Astrocyte (in vitro differentiated cells and primary cell): ENCODE results near the gene SLC24A5. TPM values are rescaled to one million over a fixed set of nuclear protein-coding genes. Genes with fewer than 3 reads are reported as not detected.

ENCODE experiments used
- DNase-seq: peaks from one replicate; pipeline ENCODE4 v3.0.0-alpha.2; 2010; ENCODE audit warnings: low read depth
- FAIRE-seq: peaks from 2 replicates; lab custom pipeline; 2011; peaks lifted over from hg19 to GRCh38; lab: Jason Lieb, UNC
- H2AFZ ChIP-seq: 2 replicates; pipeline ENCODE4 v1.6.0; 2012; ENCODE audit warnings: low read depth, low read length, inconsistent platforms
- H3K27ac ChIP-seq: 2 replicates; pipeline ENCODE4 v1.5.1; 2011; ENCODE audit warnings: low read depth, low read length, inconsistent platforms
- H3K27me3 ChIP-seq: 2 replicates; pipeline ENCODE4 v1.6.0; 2011; ENCODE audit warnings: low read length, inconsistent platforms; ENCODE audit not compliant: insufficient read depth
- H3K36me3 ChIP-seq: 2 replicates; pipeline ENCODE4 v1.5.1; 2011; ENCODE audit warnings: low read length, inconsistent platforms; ENCODE audit not compliant: insufficient read depth
- H3K4me1 ChIP-seq: 2 replicates; pipeline ENCODE4 v1.5.1; 2011; ENCODE audit warnings: low read length, inconsistent platforms; ENCODE audit not compliant: insufficient read depth
- H3K4me2 ChIP-seq: 2 replicates; pipeline ENCODE4 v1.6.0; 2012; ENCODE audit warnings: low read length, inconsistent platforms
- H3K4me3 ChIP-seq: 2 replicates; pipeline ENCODE4 v1.5.1; 2011; ENCODE audit warnings: low read depth, mild to moderate bottlenecking, low read length, inconsistent platforms; ENCODE audit not compliant: insufficient read depth
- H3K79me2 ChIP-seq: 2 replicates; pipeline ENCODE4 v1.6.0; 2012; ENCODE audit warnings: mild to moderate bottlenecking, low read length, inconsistent platforms; ENCODE audit not compliant: insufficient read depth
- H3K9ac ChIP-seq: 2 replicates; pipeline ENCODE4 v1.6.0; 2012; ENCODE audit warnings: mild to moderate bottlenecking, low read length, inconsistent platforms
- H3K9me3 ChIP-seq: 2 replicates; pipeline ENCODE4 v1.5.1; 2012; ENCODE audit warnings: low read depth, mild to moderate bottlenecking, low read length, inconsistent platforms; ENCODE audit not compliant: insufficient read depth
- H4K20me1 ChIP-seq: 2 replicates; pipeline ENCODE4 v1.6.0; 2012; ENCODE audit warnings: low read length, inconsistent platforms; ENCODE audit not compliant: insufficient read depth
- H3K27ac Mint-ChIP-seq: one replicate; pipeline ENCODE4 v1.8.0; 2021; ENCODE audit warnings: mild to moderate bottlenecking, mixed read lengths; ENCODE audit not compliant: unreplicated experiment
- H3K27me3 Mint-ChIP-seq: one replicate; pipeline ENCODE4 v1.8.0; 2021; ENCODE audit warnings: low read depth, mixed read lengths; ENCODE audit not compliant: unreplicated experiment
- H3K36me3 Mint-ChIP-seq: one replicate; pipeline ENCODE4 v1.8.0; 2021; ENCODE audit warnings: low read depth, mixed read lengths; ENCODE audit not compliant: unreplicated experiment
- H3K4me1 Mint-ChIP-seq: one replicate; pipeline ENCODE4 v1.8.0; 2021; ENCODE audit warnings: low read depth, mixed read lengths; ENCODE audit not compliant: unreplicated experiment
- H3K4me3 Mint-ChIP-seq: one replicate; pipeline ENCODE4 v1.8.0; 2021; ENCODE audit warnings: mild to moderate bottlenecking, moderate library complexity, mixed read lengths; ENCODE audit not compliant: unreplicated experiment
- H3K9me3 Mint-ChIP-seq: one replicate; pipeline ENCODE4 v1.8.0; 2021; ENCODE audit warnings: mild to moderate bottlenecking, mixed read lengths; ENCODE audit not compliant: unreplicated experiment
- EZH2 ChIP-seq: IDR thresholded peaks from 2 replicates; pipeline ENCODE4 v1.6.1; 2012; ENCODE audit warnings: mild to moderate bottlenecking, low read length, inconsistent platforms; ENCODE audit not compliant: insufficient read depth
- total RNA-seq: library from RNA; stranded (reverse); gene quantifications from 2 replicates; pipeline ENCODE4 v1.2.1, GENCODE V29; 2021
- TF ChIP-seq, protein P1 (sequence below): IDR thresholded peaks from 2 replicates; pipeline ENCODE4 v1.5.1; 2011; ENCODE audit warnings: low read depth, mild to moderate bottlenecking, inconsistent platforms, low read length, moderate library complexity; ENCODE audit not compliant: insufficient read depth

SLC24A5 gene
- total RNA-seq, 1 donor from 2014 or later, result not detected

DNA sequence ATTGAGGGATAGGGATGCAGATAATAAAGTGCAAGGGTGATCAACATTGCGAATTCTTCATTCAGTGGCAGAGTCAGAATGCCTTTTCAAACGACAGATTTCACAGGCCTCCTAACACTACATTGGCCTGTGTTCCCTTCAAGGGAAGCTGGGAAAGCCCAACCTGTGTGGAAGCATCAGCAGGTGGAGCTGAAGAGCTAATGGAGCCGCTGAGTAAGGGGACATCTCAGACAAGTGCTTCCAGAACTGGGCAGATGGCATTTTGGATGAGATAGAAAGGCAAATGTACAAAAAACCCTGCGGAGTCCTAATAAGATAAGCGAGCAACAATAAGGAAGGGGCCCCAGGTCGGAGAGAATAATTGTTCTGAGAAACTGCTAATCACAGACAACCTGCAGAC is 8.5 kb upstream of the SLC24A5 start:
- Mint-ChIP-seq H3K27ac (no peak overlapping the region), H3K4me3 (no peak overlapping the region), H3K27me3 (peaks cover 7% of the 10 kb centered on the region), H3K9me3 (no peaks in the 10 kb centered on the region), H3K4me1 (no peaks in the 10 kb centered on the region), H3K36me3 (no peaks in the 10 kb centered on the region)
- H3K4me2 ChIP-seq, result no peak overlapping the region
- H4K20me1 ChIP-seq, result no peaks in the 10 kb centered on the region
- no peaks in the 10 kb centered on the region for H3K9me3 ChIP-seq
- no peaks in the 10 kb centered on the region for H3K79me2 ChIP-seq
- no peaks in the 10 kb centered on the region for H3K4me1 ChIP-seq
- DNase-seq, result peak; percentile 12
- H3K9ac ChIP-seq, result no peak overlapping the region
- H2AFZ ChIP-seq, result no peak overlapping the region
- TF ChIP-seq EZH2, result no peak
- TF ChIP-seq, protein P1, sequence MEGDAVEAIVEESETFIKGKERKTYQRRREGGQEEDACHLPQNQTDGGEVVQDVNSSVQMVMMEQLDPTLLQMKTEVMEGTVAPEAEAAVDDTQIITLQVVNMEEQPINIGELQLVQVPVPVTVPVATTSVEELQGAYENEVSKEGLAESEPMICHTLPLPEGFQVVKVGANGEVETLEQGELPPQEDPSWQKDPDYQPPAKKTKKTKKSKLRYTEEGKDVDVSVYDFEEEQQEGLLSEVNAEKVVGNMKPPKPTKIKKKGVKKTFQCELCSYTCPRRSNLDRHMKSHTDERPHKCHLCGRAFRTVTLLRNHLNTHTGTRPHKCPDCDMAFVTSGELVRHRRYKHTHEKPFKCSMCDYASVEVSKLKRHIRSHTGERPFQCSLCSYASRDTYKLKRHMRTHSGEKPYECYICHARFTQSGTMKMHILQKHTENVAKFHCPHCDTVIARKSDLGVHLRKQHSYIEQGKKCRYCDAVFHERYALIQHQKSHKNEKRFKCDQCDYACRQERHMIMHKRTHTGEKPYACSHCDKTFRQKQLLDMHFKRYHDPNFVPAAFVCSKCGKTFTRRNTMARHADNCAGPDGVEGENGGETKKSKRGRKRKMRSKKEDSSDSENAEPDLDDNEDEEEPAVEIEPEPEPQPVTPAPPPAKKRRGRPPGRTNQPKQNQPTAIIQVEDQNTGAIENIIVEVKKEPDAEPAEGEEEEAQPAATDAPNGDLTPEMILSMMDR, result peak; percentile 40
- no peak overlapping the region for H3K4me3 ChIP-seq
- FAIRE-seq, result no peak
- H3K36me3 ChIP-seq, result no peaks in the 10 kb centered on the region
- peaks cover 2% of the 10 kb centered on the region for H3K27me3 ChIP-seq
- H3K27ac ChIP-seq, result no peak overlapping the region

DNA sequence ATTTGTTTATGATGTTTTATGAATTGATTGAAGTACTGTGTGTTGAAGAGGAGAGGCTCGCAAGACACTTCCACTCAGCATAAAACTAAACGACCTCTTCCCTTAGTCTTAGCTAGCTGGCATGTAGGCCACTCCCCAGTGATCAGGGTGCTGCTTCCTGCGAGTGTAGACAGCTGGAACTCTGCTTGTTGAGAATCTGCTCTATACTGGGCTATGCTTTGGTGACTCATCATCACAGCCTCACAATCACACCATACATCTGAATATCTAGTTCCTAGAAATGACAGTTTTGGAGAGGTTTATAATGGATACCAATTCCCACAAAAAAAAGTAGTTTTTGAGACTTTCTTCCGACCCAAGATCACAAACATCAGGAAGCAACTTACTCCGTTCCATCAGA is 1.5 kb upstream of the SLC24A5 start:
- H3K27me3 Mint-ChIP-seq, result no peaks in the 10 kb centered on the region
- Histone ChIP-seq H3K9ac (no peak overlapping the region), H3K9me3 (no peaks in the 10 kb centered on the region), H4K20me1 (no peaks in the 10 kb centered on the region), H3K27me3 (peaks cover 2% of the 10 kb centered on the region), H3K4me3 (no peak overlapping the region), H2AFZ (no peak overlapping the region), H3K27ac (no peak overlapping the region), H3K4me2 (no peak overlapping the region), H3K79me2 (no peaks in the 10 kb centered on the region), H3K36me3 (no peaks in the 10 kb centered on the region), H3K4me1 (no peaks in the 10 kb centered on the region)
- FAIRE-seq (no peak), DNase-seq (no peak)
- no peaks in the 10 kb centered on the region for H3K4me1 Mint-ChIP-seq
- no peak overlapping the region for H3K27ac Mint-ChIP-seq
- H3K4me3 Mint-ChIP-seq, result no peak overlapping the region
- TF ChIP-seq, protein P1, result no peak
- TF ChIP-seq EZH2, result no peak
- no peaks in the 10 kb centered on the region for H3K9me3 Mint-ChIP-seq
- no peaks in the 10 kb centered on the region for H3K36me3 Mint-ChIP-seq

DNA sequence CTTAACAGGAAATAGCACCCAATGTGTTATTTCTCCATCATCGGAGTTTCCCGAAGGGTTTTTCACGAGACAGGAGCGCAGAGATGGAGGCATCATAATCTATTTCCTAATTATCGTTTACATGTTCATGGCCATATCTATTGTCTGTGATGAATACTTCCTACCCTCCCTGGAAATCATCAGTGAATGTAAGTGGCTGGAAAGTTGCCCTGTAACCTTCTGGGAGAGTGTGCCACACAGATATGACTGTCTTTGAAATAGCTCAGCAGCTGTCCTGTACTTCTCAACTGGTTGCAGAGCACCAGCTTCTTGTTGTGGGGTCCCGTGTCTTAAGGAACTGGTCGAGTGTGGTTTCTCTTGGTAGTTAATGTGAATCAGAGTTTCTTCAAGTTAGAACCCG is 1.1 kb downstream of the SLC24A5 start:
- H3K4me3 Mint-ChIP-seq, result no peak overlapping the region
- no peaks in the 10 kb centered on the region for H3K9me3 ChIP-seq
- H2AFZ ChIP-seq, result no peak overlapping the region
- H4K20me1 ChIP-seq, result no peaks in the 10 kb centered on the region
- no peak overlapping the region for H3K4me3 ChIP-seq
- FAIRE-seq (no peak), DNase-seq (no peak)
- TF ChIP-seq, protein P1, result no peak
- H3K27ac Mint-ChIP-seq, result no peak overlapping the region
- H3K9me3 Mint-ChIP-seq, result no peaks in the 10 kb centered on the region
- H3K36me3 Mint-ChIP-seq, result no peaks in the 10 kb centered on the region
- no peak overlapping the region for H3K9ac ChIP-seq
- H3K4me1 Mint-ChIP-seq, result no peaks in the 10 kb centered on the region
- no peaks in the 10 kb centered on the region for H3K27me3 ChIP-seq
- H3K36me3 ChIP-seq, result no peaks in the 10 kb centered on the region
- H3K4me1 ChIP-seq, result no peaks in the 10 kb centered on the region
- no peak overlapping the region for H3K27ac ChIP-seq
- no peaks in the 10 kb centered on the region for H3K27me3 Mint-ChIP-seq
- no peaks in the 10 kb centered on the region for H3K79me2 ChIP-seq
- no peak overlapping the region for H3K4me2 ChIP-seq
